Vagina (tissue), 2 donors: ENCODE measurements around the gene CETP. TPM values are rescaled to one million over a fixed set of nuclear protein-coding genes. Genes with fewer than 3 reads are reported as not detected.

Source experiments
- DNase-seq, 2 donors: peaks; one replicate each; pipeline ENCODE4 v3.0.0-alpha.2; 2017; ENCODE audit errors: extremely low spot score in 2 of 2
- H3K27ac ChIP-seq: fragments of 200-600 bp; sonication (generic); one replicate; pipeline ENCODE4 v1.5.1; 2019
- H3K27me3 ChIP-seq: fragments of 200-600 bp; sonication (generic); one replicate; pipeline ENCODE4 v1.5.1; 2019
- H3K36me3 ChIP-seq, 2 donors: fragments of 200-600 bp; sonication (generic); one replicate each; pipeline ENCODE4 v1.5.1; 2017 to 2019
- H3K4me1 ChIP-seq: fragments of 200-600 bp; sonication (generic); one replicate; pipeline ENCODE4 v1.5.1; 2019
- H3K4me3 ChIP-seq, 2 donors: fragments of 200-600 bp; sonication (generic); 1 replicate in 1 of 2; 2 replicates in 1 of 2; pipeline ENCODE4 v1.5.1; 2016 to 2019
- H3K9me3 ChIP-seq: fragments of 200-600 bp; sonication (generic); one replicate; pipeline ENCODE4 v1.5.1; 2019
- POLR2A ChIP-seq, 2 donors: fragments of 450-650 bp; IDR thresholded peaks; one replicate each; pipeline ENCODE4 v1.6.1; 2017; ENCODE audit warnings: antibody characterized with exemption in 2 of 2, mild to moderate bottlenecking in 2 of 2, moderate library complexity in 2 of 2
- POLR2AphosphoS5 ChIP-seq, 2 donors: sonication (generic); formaldehyde crosslinking; IDR thresholded peaks; one replicate each; pipeline ENCODE4 v1.9.0; 2017; ENCODE audit warnings: antibody characterized with exemption in 2 of 2, mild to moderate bottlenecking in 2 of 2, low read depth in 1 of 2; ENCODE audit not compliant: insufficient read depth in 1 of 2
- intact Hi-C: fragments of 100-400 bp; cut with DNase I; formaldehyde crosslinking; loops from one replicate; pipeline ENCODE4 v1.15.1; 2023
- total RNA-seq: library from RNA; depleted of rRNA; stranded (reverse); fragments of >200 nt; gene quantifications from one replicate; pipeline ENCODE4 v1.2.3, GENCODE V29; 2016
- TF ChIP-seq, protein P1 (sequence below), 3 experiments: fragments of 450-650 bp in 2 of 3; fragments of 200-600 bp in 1 of 3; sonication (generic) in 1 of 3; IDR thresholded peaks; one replicate each; pipeline ENCODE4 v1.5.1; 2017 to 2019; ENCODE audit warnings: antibody characterized with exemption in 3 of 3, mild to moderate bottlenecking in 2 of 3, moderate library complexity in 2 of 3

Gene CETP
- total RNA-seq, 1 donor from 2014 or later: not detected

- DNase-seq: no peak
- H3K27me3 ChIP-seq: no peaks in the 10 kb centered on the region
- H3K36me3 ChIP-seq: no peaks in the 10 kb centered on the region
- no peak overlapping the region for H3K4me3 ChIP-seq
- TF ChIP-seq POLR2A (IDR thresholded peaks at IDR 0.05) (no peak), POLR2AphosphoS5 (IDR thresholded peaks at IDR 0.05; ENCODE audit: insufficient read depth in 1 of 2, low read depth in 1 of 2) (no peak)
- TF ChIP-seq, protein P1, sequence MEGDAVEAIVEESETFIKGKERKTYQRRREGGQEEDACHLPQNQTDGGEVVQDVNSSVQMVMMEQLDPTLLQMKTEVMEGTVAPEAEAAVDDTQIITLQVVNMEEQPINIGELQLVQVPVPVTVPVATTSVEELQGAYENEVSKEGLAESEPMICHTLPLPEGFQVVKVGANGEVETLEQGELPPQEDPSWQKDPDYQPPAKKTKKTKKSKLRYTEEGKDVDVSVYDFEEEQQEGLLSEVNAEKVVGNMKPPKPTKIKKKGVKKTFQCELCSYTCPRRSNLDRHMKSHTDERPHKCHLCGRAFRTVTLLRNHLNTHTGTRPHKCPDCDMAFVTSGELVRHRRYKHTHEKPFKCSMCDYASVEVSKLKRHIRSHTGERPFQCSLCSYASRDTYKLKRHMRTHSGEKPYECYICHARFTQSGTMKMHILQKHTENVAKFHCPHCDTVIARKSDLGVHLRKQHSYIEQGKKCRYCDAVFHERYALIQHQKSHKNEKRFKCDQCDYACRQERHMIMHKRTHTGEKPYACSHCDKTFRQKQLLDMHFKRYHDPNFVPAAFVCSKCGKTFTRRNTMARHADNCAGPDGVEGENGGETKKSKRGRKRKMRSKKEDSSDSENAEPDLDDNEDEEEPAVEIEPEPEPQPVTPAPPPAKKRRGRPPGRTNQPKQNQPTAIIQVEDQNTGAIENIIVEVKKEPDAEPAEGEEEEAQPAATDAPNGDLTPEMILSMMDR (IDR thresholded peaks at IDR 0.05): no peak
- no peaks in the 10 kb centered on the region for H3K9me3 ChIP-seq
- H3K27ac ChIP-seq: no peak overlapping the region
- intact Hi-C loops: no loop called here
- peaks cover 12% of the 10 kb centered on the region for H3K4me1 ChIP-seq
Observed at GRCh38 chr16:56966093-56966475, 4.3 kb downstream of the CETP start.

DNA sequence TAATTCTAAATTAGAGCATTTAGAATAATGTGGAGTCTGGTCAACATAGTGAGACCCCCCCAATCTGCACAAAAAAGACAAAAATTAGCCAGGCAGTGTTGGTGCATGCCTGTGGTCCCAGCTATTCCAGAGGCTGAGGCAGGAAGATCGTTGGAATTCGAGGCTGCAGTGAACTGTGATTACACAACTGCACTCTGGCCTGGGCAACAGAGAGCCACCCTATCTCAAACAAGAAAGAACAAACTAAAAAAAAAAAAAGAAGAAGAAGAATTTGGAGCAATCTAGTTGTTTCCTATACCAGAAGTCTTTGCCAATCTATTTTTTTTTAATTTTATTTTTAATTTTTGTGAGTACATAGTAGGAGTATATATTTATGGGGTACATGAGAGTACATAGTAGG lies 6.0 kb downstream of the CETP start:
- Histone ChIP-seq H3K36me3 (no peaks in the 10 kb centered on the region), H3K4me3 (no peak overlapping the region), H3K27me3 (no peaks in the 10 kb centered on the region), H3K27ac (no peak overlapping the region), H3K9me3 (no peaks in the 10 kb centered on the region), H3K4me1 (peaks cover 12% of the 10 kb centered on the region)
- intact Hi-C loops: no loop called here
- no peak for DNase-seq
- no peak for TF ChIP-seq POLR2A (IDR thresholded peaks at IDR 0.05)
- TF ChIP-seq, protein P1 (IDR thresholded peaks at IDR 0.05): no peak
- no peak for TF ChIP-seq POLR2AphosphoS5 (IDR thresholded peaks at IDR 0.05; ENCODE audit: insufficient read depth in 1 of 2, low read depth in 1 of 2)

DNA sequence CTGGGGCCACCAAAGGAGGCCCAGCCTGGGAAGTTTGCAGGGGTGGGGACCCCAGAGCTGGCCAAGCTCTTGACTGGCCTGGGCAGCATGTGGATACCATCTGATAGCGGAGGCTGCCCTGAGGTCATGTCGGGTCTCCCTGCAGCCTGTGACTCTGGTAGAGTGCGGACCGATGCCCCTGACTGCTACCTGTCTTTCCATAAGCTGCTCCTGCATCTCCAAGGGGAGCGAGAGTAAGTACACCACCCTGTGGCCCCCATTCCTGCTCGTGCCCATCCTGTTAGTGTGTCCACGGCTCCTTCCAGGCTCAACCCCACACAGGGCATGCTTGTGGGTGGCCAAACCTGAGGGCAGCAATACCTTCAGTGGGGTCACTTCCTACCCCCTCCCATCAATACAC lies 8.0 kb downstream of the CETP start:
- intact Hi-C loops: no loop called here
- no peaks in the 10 kb centered on the region for H3K27me3 ChIP-seq
- H3K4me1 ChIP-seq: peaks cover 7% of the 10 kb centered on the region
- H3K4me3 ChIP-seq: no peak overlapping the region
- no peaks in the 10 kb centered on the region for H3K36me3 ChIP-seq
- no peak for DNase-seq
- H3K27ac ChIP-seq: no peak overlapping the region
- TF ChIP-seq POLR2AphosphoS5 (IDR thresholded peaks at IDR 0.05; ENCODE audit: insufficient read depth in 1 of 2, low read depth in 1 of 2) (no peak), POLR2A (IDR thresholded peaks at IDR 0.05) (no peak)
- TF ChIP-seq, protein P1 (IDR thresholded peaks at IDR 0.05): no peak
- H3K9me3 ChIP-seq: no peaks in the 10 kb centered on the region

DNA sequence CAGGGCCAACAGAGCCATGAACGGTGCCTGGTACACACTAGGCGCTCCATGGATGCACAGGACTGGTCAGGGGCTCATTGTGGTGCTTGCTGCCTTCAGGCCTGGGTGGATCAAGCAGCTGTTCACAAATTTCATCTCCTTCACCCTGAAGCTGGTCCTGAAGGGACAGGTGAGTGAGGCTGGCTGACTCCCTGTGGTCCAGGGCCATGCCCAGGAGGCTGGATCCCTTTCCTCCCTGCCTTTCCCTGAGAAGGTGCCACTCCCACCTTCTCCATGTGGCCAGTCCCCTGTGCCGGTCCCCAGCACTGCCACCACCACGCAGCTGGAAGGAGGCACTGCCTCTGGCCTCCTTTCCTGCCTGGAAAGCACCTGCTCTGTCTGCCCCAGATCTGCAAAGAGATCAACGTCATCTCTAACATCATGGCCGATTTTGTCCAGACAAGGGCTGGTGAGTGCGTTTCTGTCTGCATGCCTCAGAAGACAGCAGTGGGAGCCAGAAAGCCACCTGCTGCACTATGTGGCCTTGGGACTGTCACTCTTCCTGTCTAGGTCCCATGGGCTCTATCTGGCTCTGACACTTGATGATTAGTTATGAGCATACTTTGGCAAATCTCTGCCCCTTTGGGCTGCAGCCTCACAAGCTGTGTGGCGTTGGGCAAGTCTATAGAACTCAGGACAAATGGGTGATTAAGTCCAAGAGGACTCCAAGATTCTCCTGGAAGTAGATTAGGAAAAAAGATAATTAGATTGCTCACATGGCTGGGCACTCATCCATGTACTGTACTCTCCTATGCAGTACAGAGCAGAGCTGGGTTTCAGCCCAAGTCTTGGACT lies 9.4 kb downstream of the CETP start:
- Histone ChIP-seq H3K27ac (no peak overlapping the region), H3K4me3 (no peak overlapping the region), H3K9me3 (no peaks in the 10 kb centered on the region), H3K27me3 (no peaks in the 10 kb centered on the region), H3K4me1 (no peaks in the 10 kb centered on the region), H3K36me3 (no peaks in the 10 kb centered on the region)
- intact Hi-C loops: no loop called here
- no peak for DNase-seq
- TF ChIP-seq, protein P1 (IDR thresholded peaks at IDR 0.05): no peak
- TF ChIP-seq POLR2AphosphoS5 (IDR thresholded peaks at IDR 0.05; ENCODE audit: insufficient read depth in 1 of 2, low read depth in 1 of 2): no peak

DNA sequence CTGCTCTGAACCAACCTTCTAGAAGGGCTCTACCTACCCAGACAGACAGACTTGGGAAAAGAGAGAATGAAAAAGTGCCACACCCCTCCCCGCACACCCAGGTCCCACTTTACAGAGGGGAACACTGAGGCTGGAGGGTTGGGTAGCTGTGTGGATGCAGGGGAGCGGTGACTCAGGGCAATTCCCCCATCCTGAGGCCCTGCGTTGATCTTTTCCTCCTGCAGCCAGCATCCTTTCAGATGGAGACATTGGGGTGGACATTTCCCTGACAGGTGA lies 10.0 kb downstream of the CETP start:
- Histone ChIP-seq H3K27ac (no peak overlapping the region), H3K27me3 (no peaks in the 10 kb centered on the region), H3K4me3 (no peak overlapping the region), H3K36me3 (no peaks in the 10 kb centered on the region), H3K9me3 (no peaks in the 10 kb centered on the region), H3K4me1 (no peaks in the 10 kb centered on the region)
- intact Hi-C loops: no loop called here
- DNase-seq: no peak
- TF ChIP-seq, protein P1 (IDR thresholded peaks at IDR 0.05): no peak
- TF ChIP-seq POLR2AphosphoS5 (IDR thresholded peaks at IDR 0.05; ENCODE audit: insufficient read depth in 1 of 2, low read depth in 1 of 2): no peak
- TF ChIP-seq POLR2A (IDR thresholded peaks at IDR 0.05): no peak
